Mesenteric fat pad (tissue), 1 donor: Measurements from ENCODE around the gene MALRD1. TPM values are rescaled to one million over a fixed set of nuclear protein-coding genes. Genes with fewer than 3 reads are reported as not detected.
"Not testable (repeated sequence)": the region's sequence is repeated elsewhere in the genome, so short reads cannot be mapped to it uniquely, and the experiment has no call there.

Experiments used
- DNase-seq: peaks from one replicate; pipeline ENCODE4 v3.0.0-alpha.2; 2020; ENCODE audit warnings: low spot score
- total RNA-seq: library from RNA; stranded (reverse); fragmentation: NEBNext Ultra II Directional; extraction: Animal tissue kit (Norgen Biotek cat#: 25700); gene quantifications from one replicate; pipeline ENCODE4 v1.2.1, GENCODE V29; 2021
- donor health status: DM: yes; HTN: yes; CAD: no.

MALRD1 gene
- total RNA-seq, 1 donor from 2014 or later, result 1.1 TPM

- DNase-seq, result no peak
These were observed 658.3 kb downstream of the MALRD1 start for GRCh38 chr10:19706904-19707303.

- no peak for DNase-seq
These were observed 658.8 kb downstream of the MALRD1 start for GRCh38 chr10:19707376-19707775.

GRCh38 chr10:19708031-19708430 is 659.4 kb downstream of the MALRD1 start:
- DNase-seq, result no peak

- DNase-seq, result no peak
These were observed 662.0 kb downstream of the MALRD1 start for GRCh38 chr10:19710600-19710999.

GRCh38 chr10:19713159-19713558 is 664.6 kb downstream of the MALRD1 start:
- no peak for DNase-seq

GRCh38 chr10:19713800-19714525 is 665.4 kb downstream of the MALRD1 start:
- DNase-seq, result no peak

GRCh38 chr10:19719284-19719683 is 670.7 kb downstream of the MALRD1 start:
- DNase-seq, result no peak

GRCh38 chr10:19724287-19724686 is 675.7 kb downstream of the MALRD1 start:
- DNase-seq, result no peak

- DNase-seq, result no peak
These were observed 679.8 kb downstream of the MALRD1 start for GRCh38 chr10:19728376-19728775.

- DNase-seq, result no peak
These were observed 680.4 kb downstream of the MALRD1 start for GRCh38 chr10:19728964-19729363.

- DNase-seq, result no peak
These were observed 681.7 kb downstream of the MALRD1 start for GRCh38 chr10:19730167-19730906.

- no peak for DNase-seq
These were observed 682.3 kb downstream of the MALRD1 start for GRCh38 chr10:19730907-19731217.

- no peak for DNase-seq
These were observed 683.0 kb downstream of the MALRD1 start for GRCh38 chr10:19731560-19731959.

GRCh38 chr10:19738440-19738839 is 689.8 kb downstream of the MALRD1 start:
- no peak for DNase-seq

- DNase-seq, result not testable (repeated sequence)
These were observed 690.6 kb downstream of the MALRD1 start for GRCh38 chr10:19739232-19739631.

GRCh38 chr10:19742144-19742543 is 693.5 kb downstream of the MALRD1 start:
- not testable (repeated sequence) for DNase-seq

GRCh38 chr10:19745672-19746071 is 697.1 kb downstream of the MALRD1 start:
- DNase-seq, result no peak

- DNase-seq, result no peak
These were observed 700.7 kb downstream of the MALRD1 start for GRCh38 chr10:19749185-19749729.

GRCh38 chr10:19750972-19751371 is 702.4 kb downstream of the MALRD1 start:
- DNase-seq, result no peak

- no peak for DNase-seq
These were observed 708.3 kb downstream of the MALRD1 start for GRCh38 chr10:19756919-19757318.

- DNase-seq, result no peak
These were observed 713.4 kb downstream of the MALRD1 start for GRCh38 chr10:19762026-19762425.

- DNase-seq, result no peak
These were observed 715.5 kb downstream of the MALRD1 start for GRCh38 chr10:19764111-19764510.

- no peak for DNase-seq
These were observed 719.3 kb downstream of the MALRD1 start for GRCh38 chr10:19767876-19768275.
